CD4-positive, CD25-positive, alpha-beta regulatory T cell (primary cell): Measurements from ENCODE around the gene NBEA. TPM values are rescaled to one million over a fixed set of nuclear protein-coding genes. Genes with fewer than 3 reads are reported as not detected.

Experiments used
- ATAC-seq, 2 donors: fragments of 150-1000 bp; cut with Tn5 transposase; one replicate each; pipeline ENCODE4 v1.10.0; 2021; ENCODE audit warnings: low read depth in 2 of 2, moderate number of reproducible peaks in 2 of 2, moderate library complexity in 1 of 2
- DNase-seq, 3 donors: peaks; one replicate each; pipeline versions ENCODE4 v3.0.0 to v3.0.0-alpha.2; 2012 to 2022; ENCODE audit warnings: mixed read lengths in 1 of 3
- H3K27ac ChIP-seq: one replicate; pipeline ENCODE4 v1.7.0; 2013; ENCODE audit warnings: mild to moderate bottlenecking, low read length; ENCODE audit not compliant: insufficient read depth, poor library complexity, severe bottlenecking
- H3K27me3 ChIP-seq: one replicate; pipeline ENCODE4 v1.7.0; 2013; ENCODE audit warnings: low read length; ENCODE audit not compliant: control insufficient read depth, insufficient read depth
- H3K36me3 ChIP-seq: one replicate; pipeline ENCODE4 v1.7.0; 2013; ENCODE audit warnings: mild to moderate bottlenecking, low read length, moderate library complexity; ENCODE audit not compliant: control insufficient read depth, insufficient read depth
- H3K4me1 ChIP-seq: 2 replicates; pipeline ENCODE4 v1.7.0; 2013; ENCODE audit warnings: mild to moderate bottlenecking, low read length; ENCODE audit not compliant: insufficient read depth, control insufficient read depth, poor library complexity, severe bottlenecking
- H3K4me3 ChIP-seq: one replicate; pipeline ENCODE4 v1.7.0; 2013; ENCODE audit warnings: low read depth, mild to moderate bottlenecking, low read length, moderate library complexity
- H3K9me3 ChIP-seq, 2 experiments: 1 replicate in 1 of 2; 2 replicates in 1 of 2; pipeline ENCODE4 v1.7.0; 2013; ENCODE audit warnings: low read length in 2 of 2, mild to moderate bottlenecking in 1 of 2, moderate library complexity in 1 of 2; ENCODE audit not compliant: control insufficient read depth in 2 of 2
- H3K27ac Mint-ChIP-seq, 3 donors: one replicate each; pipeline ENCODE4 v1.8.0; 2020 to 2022; ENCODE audit warnings: mild to moderate bottlenecking in 3 of 3, mixed read lengths in 3 of 3, moderate library complexity in 2 of 3
- H3K27me3 Mint-ChIP-seq: one replicate; pipeline ENCODE4 v1.8.0; 2022; ENCODE audit warnings: mild to moderate bottlenecking, mixed read lengths
- H3K36me3 Mint-ChIP-seq: one replicate; pipeline ENCODE4 v1.8.0; 2020; ENCODE audit warnings: mixed read lengths
- H3K4me1 Mint-ChIP-seq, 4 donors: one replicate each; pipeline ENCODE4 v1.8.0; 2020 to 2022; ENCODE audit warnings: mixed read lengths in 4 of 4, mild to moderate bottlenecking in 1 of 4
- H3K4me3 Mint-ChIP-seq, 4 donors: one replicate each; pipeline ENCODE4 v1.8.0; 2020 to 2022; ENCODE audit warnings: mild to moderate bottlenecking in 4 of 4, mixed read lengths in 4 of 4, moderate library complexity in 3 of 4
- H3K9me3 Mint-ChIP-seq, 7 donors: one replicate each; pipeline ENCODE4 v1.8.0; 2020 to 2022; ENCODE audit warnings: mixed read lengths in 7 of 7, mild to moderate bottlenecking in 3 of 7, moderate library complexity in 2 of 7
- polyA plus RNA-seq, 4 donors: library from polyadenylated mRNA; unstranded; fragments of 300-500 nt; fragmentation: Illumina TruSeq; gene quantifications; one replicate each; pipeline ENCODE4 v1.2.3, GENCODE V29; 2021
- total RNA-seq: library from RNA; stranded (reverse); gene quantifications from one replicate; pipeline ENCODE4 v1.2.3, GENCODE V29; 2022

The NBEA gene
- total and polyA plus RNA-seq, 5 donors from 2014 or later = 0.02 to 1.1 (median 0.30) TPM

DNA sequence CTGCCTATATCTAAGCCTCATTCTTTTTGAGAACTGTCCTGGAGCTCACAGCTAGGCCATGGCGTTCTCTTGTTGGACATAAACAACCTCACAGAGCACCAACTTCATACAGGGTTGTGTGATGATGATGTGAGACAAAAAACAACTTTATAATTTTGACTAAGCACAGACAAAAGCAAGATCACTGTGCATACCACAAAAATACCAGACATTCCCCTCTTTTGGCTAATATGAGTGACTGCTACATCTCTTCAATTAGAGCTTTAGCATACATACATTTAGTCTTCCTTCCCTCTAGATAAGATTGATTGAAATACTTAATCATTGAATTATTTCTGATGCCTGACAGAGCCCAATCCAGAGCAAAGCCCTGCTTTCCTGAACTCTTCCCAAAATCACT is 526.1 kb downstream of the NBEA start:
- DNase-seq (no peak), ATAC-seq (no peak)
- Histone ChIP-seq H3K9me3 (peaks cover 7 to 10% of the 10 kb centered on the region in 2 experiments), H3K4me1 (no peaks in the 10 kb centered on the region), H3K36me3 (no peaks in the 10 kb centered on the region), H3K4me3 (no peak overlapping the region), H3K27ac (no peak overlapping the region), H3K27me3 (peaks cover 10% of the 10 kb centered on the region)
- H3K4me1 Mint-ChIP-seq = no peaks in the 10 kb centered on the region
- peaks cover 0 to 11% (median 3%) of the 10 kb centered on the region in 7 donors for H3K9me3 Mint-ChIP-seq
- H3K27me3 Mint-ChIP-seq = peaks cover 30% of the 10 kb centered on the region
- no peak overlapping the region for H3K4me3 Mint-ChIP-seq
- H3K27ac Mint-ChIP-seq = no peak overlapping the region
- H3K36me3 Mint-ChIP-seq = no peaks in the 10 kb centered on the region

DNA sequence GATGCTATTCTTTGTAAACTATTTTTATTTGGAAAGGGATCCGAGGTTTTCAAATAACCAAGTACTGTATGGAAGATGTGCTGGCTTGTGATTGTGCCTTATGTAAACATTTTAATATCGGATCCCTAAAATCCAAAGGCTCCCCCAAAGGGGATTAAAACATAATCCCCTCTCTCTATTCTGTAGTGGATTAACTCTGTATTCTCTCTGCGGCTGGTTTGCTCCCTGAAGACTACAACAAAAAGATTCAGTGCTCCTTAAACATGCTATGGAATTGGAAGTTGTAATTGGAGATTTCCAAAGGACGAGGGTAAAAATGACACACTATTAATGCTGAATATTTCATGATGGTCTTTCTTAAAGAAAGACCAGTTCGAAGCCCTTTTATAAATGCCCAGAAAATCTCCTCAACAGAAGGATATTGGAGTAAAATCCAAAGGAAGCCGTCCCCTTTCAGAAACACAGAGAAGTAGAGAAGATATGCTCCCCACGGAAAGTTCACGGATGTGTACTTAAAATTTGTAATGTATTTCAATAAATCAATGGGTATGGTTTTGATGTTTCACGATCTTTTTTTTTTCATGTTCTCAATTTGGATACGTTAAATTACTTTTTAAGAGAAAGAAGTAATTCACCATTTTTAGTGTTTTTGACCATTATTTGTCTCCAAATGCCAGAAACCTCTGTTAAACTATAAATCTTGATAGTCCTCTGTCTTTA is 527.9 kb downstream of the NBEA start:
- no peak overlapping the region for H3K4me3 Mint-ChIP-seq
- no peak overlapping the region for H3K4me3 ChIP-seq
- no peak overlapping the region for H3K27ac ChIP-seq
- no peaks in the 10 kb centered on the region for H3K4me1 Mint-ChIP-seq
- no peak overlapping the region for H3K27ac Mint-ChIP-seq
- no peak for DNase-seq
- no peak for ATAC-seq
- H3K27me3 Mint-ChIP-seq = peaks cover 37% of the 10 kb centered on the region
- no peaks in the 10 kb centered on the region for H3K36me3 ChIP-seq
- H3K9me3 Mint-ChIP-seq = peaks cover 0 to 15% (median 7%) of the 10 kb centered on the region in 7 donors
- H3K4me1 ChIP-seq = no peaks in the 10 kb centered on the region
- H3K9me3 ChIP-seq = peaks cover 7 to 10% of the 10 kb centered on the region in 2 experiments
- H3K36me3 Mint-ChIP-seq = no peaks in the 10 kb centered on the region
- peaks cover 14% of the 10 kb centered on the region for H3K27me3 ChIP-seq

GRCh38 chr13:35470671-35471661 is 528.9 kb downstream of the NBEA start:
- H3K27ac ChIP-seq = no peak overlapping the region
- ATAC-seq (no peak), DNase-seq (no peak)
- H3K9me3 ChIP-seq = peaks cover 7 to 10% of the 10 kb centered on the region in 2 experiments
- H3K27me3 ChIP-seq = peaks cover 17% of the 10 kb centered on the region
- H3K4me1 ChIP-seq = no peaks in the 10 kb centered on the region
- H3K4me3 Mint-ChIP-seq = peak overlapping the region in 1 of 4 donors; percentile 15
- H3K27ac Mint-ChIP-seq = no peak overlapping the region
- H3K4me3 ChIP-seq = no peak overlapping the region
- H3K4me1 Mint-ChIP-seq = peaks cover 0 to 7% (median 2%) of the 10 kb centered on the region in 4 donors
- H3K9me3 Mint-ChIP-seq = peaks cover 2 to 20% (median 7%) of the 10 kb centered on the region in 7 donors
- H3K36me3 ChIP-seq = no peaks in the 10 kb centered on the region
- no peaks in the 10 kb centered on the region for H3K36me3 Mint-ChIP-seq
- peaks cover 44% of the 10 kb centered on the region for H3K27me3 Mint-ChIP-seq

DNA sequence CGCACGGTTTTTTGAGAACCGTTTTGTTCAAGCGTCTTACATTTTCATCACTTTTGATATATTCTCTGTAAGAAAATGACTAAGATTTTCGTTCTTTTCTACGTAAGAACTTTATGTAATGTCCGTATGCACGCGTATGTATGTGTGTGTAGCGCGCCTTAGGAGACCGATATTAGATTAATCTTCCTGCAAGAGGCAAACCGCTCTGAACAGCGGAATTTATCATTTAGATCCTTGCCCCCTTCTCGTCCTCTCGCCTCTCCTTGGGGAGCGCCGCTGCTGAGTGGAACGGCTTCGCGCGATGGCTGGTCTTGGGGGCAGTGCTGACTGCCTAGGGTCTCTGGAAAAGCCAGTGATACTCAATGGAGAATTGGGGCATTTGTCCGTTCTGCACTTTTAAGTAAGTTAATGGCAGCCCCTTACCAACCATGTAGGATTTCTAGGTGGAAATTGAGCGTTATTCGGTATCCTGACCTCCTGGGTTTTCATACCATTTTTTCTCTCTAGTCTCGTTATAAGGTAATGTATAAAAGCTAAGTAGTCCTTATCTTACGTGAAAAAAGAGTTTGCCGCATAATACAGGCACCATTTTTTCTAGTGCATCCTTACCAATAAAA is 529.7 kb downstream of the NBEA start:
- H3K4me1 Mint-ChIP-seq = peaks cover 0 to 15% (median 7%) of the 10 kb centered on the region in 4 donors
- Histone ChIP-seq H3K27ac (no peak overlapping the region), H3K9me3 (peaks cover 7 to 10% of the 10 kb centered on the region in 2 experiments), H3K4me3 (no peak overlapping the region), H3K27me3 (peaks cover 18% of the 10 kb centered on the region), H3K4me1 (no peaks in the 10 kb centered on the region), H3K36me3 (no peaks in the 10 kb centered on the region)
- H3K9me3 Mint-ChIP-seq = peaks cover 2 to 22% (median 7%) of the 10 kb centered on the region in 7 donors
- H3K4me3 Mint-ChIP-seq = no peak overlapping the region
- no peaks in the 10 kb centered on the region for H3K36me3 Mint-ChIP-seq
- H3K27me3 Mint-ChIP-seq = peaks cover 52% of the 10 kb centered on the region
- no peak for ATAC-seq
- no peak overlapping the region for H3K27ac Mint-ChIP-seq
- DNase-seq = no peak

DNA sequence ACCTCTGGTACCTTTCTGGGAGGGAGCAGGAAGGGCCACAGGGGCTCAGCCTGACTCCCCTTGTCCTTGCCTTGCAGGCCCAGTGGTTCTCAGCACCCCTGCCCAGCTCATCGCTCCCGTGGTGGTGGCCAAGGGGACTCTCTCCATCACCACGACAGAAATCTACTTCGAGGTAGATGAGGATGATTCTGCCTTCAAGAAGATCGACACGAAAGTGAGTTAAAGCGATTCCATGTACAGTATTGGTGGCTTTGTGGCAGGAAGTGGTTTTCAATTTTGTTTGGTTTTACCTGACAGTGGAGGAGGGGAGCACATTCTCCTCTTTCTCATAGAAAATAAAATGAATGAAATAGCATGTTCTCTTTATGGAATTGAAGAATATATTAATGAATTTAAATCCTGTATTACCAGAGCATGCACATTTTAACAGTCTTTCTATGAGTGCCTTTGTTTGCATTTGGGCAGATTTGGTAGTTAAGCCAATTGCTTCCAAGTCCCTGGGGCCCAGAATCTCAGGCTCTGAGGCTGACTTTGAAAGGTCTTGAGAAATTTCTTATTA is 530.3 kb downstream of the NBEA start:
- peaks cover 58% of the 10 kb centered on the region for H3K27me3 Mint-ChIP-seq
- no peak overlapping the region for H3K4me3 Mint-ChIP-seq
- no peaks in the 10 kb centered on the region for H3K36me3 Mint-ChIP-seq
- Histone ChIP-seq H3K27ac (no peak overlapping the region), H3K36me3 (no peaks in the 10 kb centered on the region), H3K27me3 (peaks cover 23% of the 10 kb centered on the region), H3K4me3 (no peak overlapping the region), H3K4me1 (no peaks in the 10 kb centered on the region), H3K9me3 (peaks cover 7 to 10% of the 10 kb centered on the region in 2 experiments)
- ATAC-seq (no peak), DNase-seq (peak in 1 of 3 donors; percentile 30)
- H3K27ac Mint-ChIP-seq = no peak overlapping the region
- H3K4me1 Mint-ChIP-seq = peaks cover 0 to 21% (median 7%) of the 10 kb centered on the region in 4 donors
- H3K9me3 Mint-ChIP-seq = peaks cover 2 to 28% (median 8%) of the 10 kb centered on the region in 7 donors

GRCh38 chr13:35473206-35473775 is 531.2 kb downstream of the NBEA start:
- Mint-ChIP-seq H3K4me1 (peaks cover 0 to 24% (median 7%) of the 10 kb centered on the region in 4 donors), H3K9me3 (peaks cover 2 to 31% (median 9%) of the 10 kb centered on the region in 7 donors), H3K27me3 (peaks cover 65% of the 10 kb centered on the region), H3K36me3 (no peaks in the 10 kb centered on the region), H3K4me3 (no peak overlapping the region), H3K27ac (no peak overlapping the region)
- ATAC-seq (no peak), DNase-seq (no peak)
- Histone ChIP-seq H3K9me3 (peaks cover 6 to 10% of the 10 kb centered on the region in 2 experiments), H3K27ac (no peak overlapping the region), H3K4me3 (no peak overlapping the region), H3K4me1 (no peaks in the 10 kb centered on the region), H3K27me3 (peaks cover 28% of the 10 kb centered on the region), H3K36me3 (no peaks in the 10 kb centered on the region)

GRCh38 chr13:35473802-35474201 is 531.7 kb downstream of the NBEA start:
- Mint-ChIP-seq H3K36me3 (no peaks in the 10 kb centered on the region), H3K9me3 (peaks cover 2 to 33% (median 9%) of the 10 kb centered on the region in 7 donors), H3K4me3 (no peak overlapping the region), H3K27ac (no peak overlapping the region), H3K4me1 (peaks cover 0 to 24% (median 7%) of the 10 kb centered on the region in 4 donors), H3K27me3 (peaks cover 65% of the 10 kb centered on the region)
- DNase-seq = no peak
- no peak overlapping the region for H3K4me3 ChIP-seq
- peaks cover 28% of the 10 kb centered on the region for H3K27me3 ChIP-seq
- no peak overlapping the region for H3K27ac ChIP-seq
- no peaks in the 10 kb centered on the region for H3K36me3 ChIP-seq
- ATAC-seq = no peak
- H3K4me1 ChIP-seq = no peaks in the 10 kb centered on the region
- peaks cover 5 to 10% of the 10 kb centered on the region in 2 experiments for H3K9me3 ChIP-seq
